Right kidney (tissue), 1 donor: ENCODE measurements around the gene CACNA1A.

Source experiments
- DNase-seq: peaks from one replicate; pipeline ENCODE4 v3.0.0-alpha.2; 2016

Gene CACNA1A

GRCh38 chr19:13303381-13304129 is 202.7 kb downstream of the CACNA1A start:
- DNase-seq = no peak

- DNase-seq = no peak
Measured at GRCh38 chr19:13302526-13303270, 203.6 kb downstream of the CACNA1A start.

GRCh38 chr19:13301627-13302334 is 204.5 kb downstream of the CACNA1A start:
- no peak for DNase-seq

- no peak for DNase-seq
Measured at GRCh38 chr19:13300421-13301030, 205.8 kb downstream of the CACNA1A start.

- DNase-seq = no peak
Measured at GRCh38 chr19:13299838-13300237, 206.4 kb downstream of the CACNA1A start.

GRCh38 chr19:13298565-13299481 is 207.5 kb downstream of the CACNA1A start:
- peak; percentile 9 for DNase-seq

- no peak for DNase-seq
Measured at GRCh38 chr19:13297023-13297422, 209.3 kb downstream of the CACNA1A start.

GRCh38 chr19:13294812-13295567 is 211.3 kb downstream of the CACNA1A start:
- DNase-seq = no peak

- DNase-seq = no peak
Measured at GRCh38 chr19:13291913-13292312, 214.4 kb downstream of the CACNA1A start.

- no peak for DNase-seq
Measured at GRCh38 chr19:13290741-13291140, 215.5 kb downstream of the CACNA1A start.

- no peak for DNase-seq
Measured at GRCh38 chr19:13289295-13289694, 217.0 kb downstream of the CACNA1A start.

- no peak for DNase-seq
Measured at GRCh38 chr19:13286195-13286985, 219.9 kb downstream of the CACNA1A start.

- no peak for DNase-seq
Measured at GRCh38 chr19:13284929-13285928, 221.1 kb downstream of the CACNA1A start.

- DNase-seq = no peak
Measured at GRCh38 chr19:13283871-13284270, 222.4 kb downstream of the CACNA1A start.

- DNase-seq = no peak
Measured at GRCh38 chr19:13282486-13283065, 223.7 kb downstream of the CACNA1A start.

GRCh38 chr19:13281567-13282291 is 224.6 kb downstream of the CACNA1A start:
- DNase-seq = no peak

GRCh38 chr19:13277104-13277809 is 229.0 kb downstream of the CACNA1A start:
- DNase-seq = peak; percentile 53
